Measurements from ENCODE around the gene FIG4.

FIG4 gene

DNA sequence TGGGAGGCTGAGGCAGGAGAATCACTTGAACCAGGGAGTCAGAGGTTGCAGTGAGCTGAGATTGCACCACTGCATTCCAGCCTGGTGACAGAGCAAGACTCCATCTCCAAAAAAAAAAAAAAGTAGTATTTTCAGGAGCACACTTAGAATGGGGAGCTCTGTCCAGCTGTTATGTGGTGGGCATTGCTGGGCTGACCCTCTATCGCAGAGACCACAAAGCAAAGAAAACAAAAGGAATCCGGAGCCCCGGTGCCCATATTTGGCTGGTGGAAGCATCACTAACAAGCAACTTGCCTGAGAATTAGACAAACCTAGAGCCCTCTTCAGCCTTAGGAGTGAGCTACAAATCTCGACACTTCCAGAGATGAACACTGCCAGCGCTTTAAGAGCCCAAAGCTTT, 149.7 kb downstream of the FIG4 start:
- DNase-seq (ENCODE audit: extremely low spot score) = no peak
- ChIA-PET CTCF (interaction anchor here (0.7 kb wide), 1 partner anchor 83 kb away, joined by 3 read pairs; no protein-coding TSS in a partner anchor), POLR2A (no interaction called here)
- TF ChIP-seq SP1 (IDR thresholded peaks at IDR 0.05) (no peak), LEF1 (IDR thresholded peaks at IDR 0.05; ENCODE audit: borderline replicate concordance) (no peak), ZNF384 (IDR thresholded peaks at IDR 0.05) (no peak), ARNT (IDR thresholded peaks at IDR 0.05) (no peak), HDGF (IDR thresholded peaks at IDR 0.05; ENCODE audit: borderline replicate concordance) (no peak), FOXK2 (IDR thresholded peaks at IDR 0.05) (no peak), NFRKB (IDR thresholded peaks at IDR 0.05) (no peak), SUZ12 (IDR thresholded peaks at IDR 0.05) (no peak), TARDBP (IDR thresholded peaks at IDR 0.05) (no peak), FOXA1 (IDR thresholded peaks at IDR 0.05) (no peak), ELF4 (IDR thresholded peaks at IDR 0.05) (no peak), FOXM1 (IDR thresholded peaks at IDR 0.05; ENCODE audit: borderline replicate concordance) (no peak), L3MBTL2 (conservative IDR thresholded peaks at IDR 0.05) (no peak), BHLHE40 (IDR thresholded peaks at IDR 0.05; ENCODE audit: borderline replicate concordance) (no peak), CTBP1 (IDR thresholded peaks at IDR 0.05; ENCODE audit: borderline replicate concordance) (no peak)
- TF ChIP-seq, protein P1, sequence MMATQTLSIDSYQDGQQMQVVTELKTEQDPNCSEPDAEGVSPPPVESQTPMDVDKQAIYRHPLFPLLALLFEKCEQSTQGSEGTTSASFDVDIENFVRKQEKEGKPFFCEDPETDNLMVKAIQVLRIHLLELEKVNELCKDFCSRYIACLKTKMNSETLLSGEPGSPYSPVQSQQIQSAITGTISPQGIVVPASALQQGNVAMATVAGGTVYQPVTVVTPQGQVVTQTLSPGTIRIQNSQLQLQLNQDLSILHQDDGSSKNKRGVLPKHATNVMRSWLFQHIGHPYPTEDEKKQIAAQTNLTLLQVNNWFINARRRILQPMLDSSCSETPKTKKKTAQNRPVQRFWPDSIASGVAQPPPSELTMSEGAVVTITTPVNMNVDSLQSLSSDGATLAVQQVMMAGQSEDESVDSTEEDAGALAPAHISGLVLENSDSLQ (IDR thresholded peaks at IDR 0.05) = no peak

DNA sequence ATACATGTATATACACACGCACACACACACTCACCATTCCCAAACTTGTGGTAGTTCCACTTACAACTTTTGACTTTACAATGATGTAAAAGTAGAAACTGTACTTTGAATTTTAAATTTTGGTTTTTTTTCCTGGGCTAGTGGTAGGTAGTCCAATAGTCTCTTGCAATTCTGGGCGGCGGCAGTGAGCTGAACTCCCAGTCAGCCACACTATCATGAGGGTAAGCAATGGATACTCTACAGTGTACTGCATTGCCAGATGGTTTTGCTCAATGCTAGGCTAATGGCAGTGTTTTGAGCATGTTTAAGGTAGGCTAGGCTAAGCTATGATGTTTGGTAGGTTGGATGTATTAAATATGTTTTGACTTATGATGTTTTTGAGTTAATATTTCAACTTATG, 150.8 kb downstream of the FIG4 start:
- POLR2A ChIA-PET = no interaction called here
- CTCF ChIA-PET = no interaction called here
- no peak for TF ChIP-seq FOXK2 (IDR thresholded peaks at IDR 0.05)
- TF ChIP-seq ARNT (IDR thresholded peaks at IDR 0.05) = no peak
- no peak for TF ChIP-seq FOXM1 (IDR thresholded peaks at IDR 0.05; ENCODE audit: borderline replicate concordance)
- TF ChIP-seq FOXA1 (IDR thresholded peaks at IDR 0.05) = no peak
- no peak for TF ChIP-seq SP1 (IDR thresholded peaks at IDR 0.05)
- TF ChIP-seq BHLHE40 (IDR thresholded peaks at IDR 0.05; ENCODE audit: borderline replicate concordance) = no peak
- TF ChIP-seq CTBP1 (IDR thresholded peaks at IDR 0.05; ENCODE audit: borderline replicate concordance) = no peak
- no peak for TF ChIP-seq SUZ12 (IDR thresholded peaks at IDR 0.05)
- TF ChIP-seq ZNF384 (IDR thresholded peaks at IDR 0.05) = no peak
- TF ChIP-seq NFRKB (IDR thresholded peaks at IDR 0.05) = no peak
- TF ChIP-seq TARDBP (IDR thresholded peaks at IDR 0.05) = no peak
- no peak for TF ChIP-seq ELF4 (IDR thresholded peaks at IDR 0.05)
- no peak for TF ChIP-seq L3MBTL2 (conservative IDR thresholded peaks at IDR 0.05)
- no peak for TF ChIP-seq LEF1 (IDR thresholded peaks at IDR 0.05; ENCODE audit: borderline replicate concordance)
- TF ChIP-seq, protein P1 (IDR thresholded peaks at IDR 0.05) = no peak
- TF ChIP-seq HDGF (IDR thresholded peaks at IDR 0.05; ENCODE audit: borderline replicate concordance) = no peak
- DNase-seq (ENCODE audit: extremely low spot score) = no peak

DNA sequence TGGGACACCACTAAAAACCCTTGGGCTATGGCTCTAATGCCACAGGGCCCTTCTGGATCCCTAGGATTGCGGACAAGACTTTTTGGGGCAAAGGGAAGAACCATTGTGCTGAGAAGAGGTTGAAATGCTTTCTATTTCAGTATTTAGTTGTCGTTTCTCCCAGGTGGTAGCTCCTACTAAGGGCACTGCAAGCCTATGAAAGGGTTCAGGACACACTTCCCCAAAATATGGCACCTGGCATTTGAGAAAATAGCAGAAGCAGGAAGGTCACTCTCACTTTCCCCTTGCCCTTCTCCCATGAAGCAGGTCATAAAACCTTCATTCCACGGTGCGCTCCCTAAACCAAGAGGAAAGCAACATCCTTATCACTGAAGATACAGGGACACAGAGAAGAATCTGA, 161.6 kb downstream of the FIG4 start:
- ChIA-PET POLR2A (no interaction called here), CTCF (no interaction called here)
- no peak for DNase-seq (ENCODE audit: extremely low spot score)
- TF ChIP-seq BHLHE40 (IDR thresholded peaks at IDR 0.05; ENCODE audit: borderline replicate concordance) (no peak), LEF1 (IDR thresholded peaks at IDR 0.05; ENCODE audit: borderline replicate concordance) (no peak), ARNT (IDR thresholded peaks at IDR 0.05) (no peak), L3MBTL2 (conservative IDR thresholded peaks at IDR 0.05) (no peak), ZNF384 (IDR thresholded peaks at IDR 0.05) (no peak), ELF4 (IDR thresholded peaks at IDR 0.05) (no peak), HDGF (IDR thresholded peaks at IDR 0.05; ENCODE audit: borderline replicate concordance) (no peak), NFRKB (IDR thresholded peaks at IDR 0.05) (no peak), FOXK2 (IDR thresholded peaks at IDR 0.05) (no peak), CTBP1 (IDR thresholded peaks at IDR 0.05; ENCODE audit: borderline replicate concordance) (no peak)

DNA sequence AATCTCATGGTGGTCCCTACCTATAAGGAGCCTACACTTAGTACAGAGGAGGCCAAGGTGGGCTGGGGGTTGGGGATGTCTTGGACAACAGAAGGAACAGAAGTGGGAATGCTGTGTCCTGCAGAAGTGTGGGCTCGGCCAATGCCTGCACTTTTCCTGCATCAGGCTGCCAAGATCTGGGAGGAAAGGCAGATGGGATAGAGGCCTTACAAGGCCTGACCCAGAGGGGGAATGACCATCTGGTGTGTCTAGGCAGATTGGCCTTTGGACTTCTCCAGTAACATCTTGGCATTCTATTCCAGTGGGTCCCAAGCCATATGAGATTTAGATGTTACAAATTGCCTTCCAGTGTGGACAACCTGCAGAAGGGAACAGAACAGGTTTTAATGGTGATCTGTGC, 162.3 kb downstream of the FIG4 start:
- ChIA-PET POLR2A (no interaction called here), CTCF (no interaction called here)
- TF ChIP-seq TARDBP (IDR thresholded peaks at IDR 0.05) (no peak), FOXM1 (IDR thresholded peaks at IDR 0.05; ENCODE audit: borderline replicate concordance) (no peak), ARNT (IDR thresholded peaks at IDR 0.05) (no peak), NFRKB (IDR thresholded peaks at IDR 0.05) (no peak), ELF4 (IDR thresholded peaks at IDR 0.05) (no peak), CTBP1 (IDR thresholded peaks at IDR 0.05; ENCODE audit: borderline replicate concordance) (no peak), FOXA1 (IDR thresholded peaks at IDR 0.05) (no peak), BHLHE40 (IDR thresholded peaks at IDR 0.05; ENCODE audit: borderline replicate concordance) (no peak), ZNF384 (IDR thresholded peaks at IDR 0.05) (no peak), L3MBTL2 (conservative IDR thresholded peaks at IDR 0.05) (no peak), FOXK2 (IDR thresholded peaks at IDR 0.05) (no peak), SP1 (IDR thresholded peaks at IDR 0.05) (no peak), HDGF (IDR thresholded peaks at IDR 0.05; ENCODE audit: borderline replicate concordance) (no peak), LEF1 (IDR thresholded peaks at IDR 0.05; ENCODE audit: borderline replicate concordance) (no peak), SUZ12 (IDR thresholded peaks at IDR 0.05) (no peak)
- TF ChIP-seq, protein P1 (IDR thresholded peaks at IDR 0.05) = no peak
- DNase-seq (ENCODE audit: extremely low spot score) = no peak

DNA sequence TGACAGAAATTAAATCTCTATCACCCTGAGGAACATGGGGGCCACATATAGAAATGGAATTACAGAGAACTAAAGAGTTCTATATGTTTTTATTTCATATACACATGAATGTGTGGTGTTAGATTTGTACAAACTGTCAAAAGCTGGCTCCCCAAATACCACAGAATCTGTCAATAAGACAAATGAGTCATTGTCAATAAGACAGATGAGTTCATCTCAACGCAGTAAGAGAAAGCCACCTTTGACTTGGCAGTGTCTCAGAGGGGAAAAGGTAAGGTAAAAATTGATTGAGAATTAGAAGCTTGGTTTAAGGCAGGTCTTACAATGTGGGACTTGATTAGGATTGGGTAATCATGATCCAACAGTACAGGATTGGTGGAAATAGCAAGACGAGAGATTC, 162.9 kb downstream of the FIG4 start:
- TF ChIP-seq FOXM1 (IDR thresholded peaks at IDR 0.05; ENCODE audit: borderline replicate concordance) = no peak
- TF ChIP-seq TARDBP (IDR thresholded peaks at IDR 0.05) = no peak
- no peak for TF ChIP-seq ZNF384 (IDR thresholded peaks at IDR 0.05)
- no peak for TF ChIP-seq NFRKB (IDR thresholded peaks at IDR 0.05)
- TF ChIP-seq LEF1 (IDR thresholded peaks at IDR 0.05; ENCODE audit: borderline replicate concordance) = no peak
- TF ChIP-seq ARNT (IDR thresholded peaks at IDR 0.05) = no peak
- TF ChIP-seq HDGF (IDR thresholded peaks at IDR 0.05; ENCODE audit: borderline replicate concordance) = no peak
- no peak for TF ChIP-seq FOXK2 (IDR thresholded peaks at IDR 0.05)
- no peak for TF ChIP-seq BHLHE40 (IDR thresholded peaks at IDR 0.05; ENCODE audit: borderline replicate concordance)
- no peak for TF ChIP-seq FOXA1 (IDR thresholded peaks at IDR 0.05)
- TF ChIP-seq, protein P1 (IDR thresholded peaks at IDR 0.05) = no peak
- TF ChIP-seq SP1 (IDR thresholded peaks at IDR 0.05) = no peak
- TF ChIP-seq ELF4 (IDR thresholded peaks at IDR 0.05) = no peak
- no peak for TF ChIP-seq L3MBTL2 (conservative IDR thresholded peaks at IDR 0.05)
- no peak for TF ChIP-seq CTBP1 (IDR thresholded peaks at IDR 0.05; ENCODE audit: borderline replicate concordance)
- no peak for TF ChIP-seq SUZ12 (IDR thresholded peaks at IDR 0.05)
- CTCF ChIA-PET = no interaction called here
- POLR2A ChIA-PET = no interaction called here
- no peak for DNase-seq (ENCODE audit: extremely low spot score)
